ENCODE results near the gene ABT1. TPM values are rescaled to one million over a fixed set of nuclear protein-coding genes. Genes with fewer than 3 reads are reported as not detected.

Gene ABT1
- total RNA-seq, 2 donors from 2014 or later: 7.3 to 8.8 TPM

- peaks cover 0 to 5% of the 10 kb centered on the region in 2 donors for H3K9me3 ChIP-seq
- no peak overlapping the region for H3K27ac ChIP-seq
- H3K27me3 ChIP-seq: peaks cover 0 to 9% of the 10 kb centered on the region in 2 donors
- no peak for TF ChIP-seq CTCF (IDR thresholded peaks at IDR 0.05)
- no peak overlapping the region for H3K4me3 ChIP-seq
- DNase-seq (ENCODE audit: low spot score): no peak
- H3K4me1 ChIP-seq: peaks cover 0 to 16% of the 10 kb centered on the region in 2 donors
- no peaks in the 10 kb centered on the region for H3K36me3 ChIP-seq
These were observed 16.4 kb downstream of the ABT1 start for GRCh38 chr6:26613201-26613600.

GRCh38 chr6:26613689-26614683 is 17.2 kb downstream of the ABT1 start:
- Histone ChIP-seq H3K36me3 (no peaks in the 10 kb centered on the region), H3K9me3 (peaks cover 0 to 5% of the 10 kb centered on the region in 2 donors), H3K4me3 (peak overlapping the region; percentile 32 to 50), H3K27ac (no peak overlapping the region), H3K27me3 (peaks cover 0 to 9% of the 10 kb centered on the region in 2 donors), H3K4me1 (peaks cover 0 to 16% of the 10 kb centered on the region in 2 donors)
- DNase-seq (ENCODE audit: low spot score): no peak
- no peak for TF ChIP-seq CTCF (IDR thresholded peaks at IDR 0.05)

GRCh38 chr6:26623339-26623859 is 26.6 kb downstream of the ABT1 start:
- no peak overlapping the region for H3K4me3 ChIP-seq
- no peaks in the 10 kb centered on the region for H3K4me1 ChIP-seq
- no peak for TF ChIP-seq CTCF (IDR thresholded peaks at IDR 0.05)
- peaks cover 0 to 8% of the 10 kb centered on the region in 2 donors for H3K9me3 ChIP-seq
- no peaks in the 10 kb centered on the region for H3K27me3 ChIP-seq
- H3K27ac ChIP-seq: no peak overlapping the region
- DNase-seq (ENCODE audit: low spot score): no peak
- no peaks in the 10 kb centered on the region for H3K36me3 ChIP-seq

GRCh38 chr6:26624557-26624956 is 27.8 kb downstream of the ABT1 start:
- DNase-seq (ENCODE audit: low spot score): no peak
- Histone ChIP-seq H3K36me3 (no peaks in the 10 kb centered on the region), H3K27ac (no peak overlapping the region), H3K4me3 (no peak overlapping the region), H3K4me1 (no peaks in the 10 kb centered on the region), H3K9me3 (peaks cover 0 to 8% of the 10 kb centered on the region in 2 donors), H3K27me3 (no peaks in the 10 kb centered on the region)
- TF ChIP-seq CTCF (IDR thresholded peaks at IDR 0.05): no peak

- TF ChIP-seq CTCF (IDR thresholded peaks at IDR 0.05): no peak
- no peak for DNase-seq (ENCODE audit: low spot score)
- Histone ChIP-seq H3K36me3 (no peaks in the 10 kb centered on the region), H3K27me3 (no peaks in the 10 kb centered on the region), H3K4me3 (no peak overlapping the region), H3K27ac (no peak overlapping the region), H3K4me1 (no peaks in the 10 kb centered on the region), H3K9me3 (peaks cover 0 to 8% of the 10 kb centered on the region in 2 donors)
These were observed 31.1 kb downstream of the ABT1 start for GRCh38 chr6:26627843-26628242.
